GM10266 (cell line): ENCODE data around the gene NUCB2.

ENCODE experiments used
- DNase-seq: peaks from one replicate; pipeline ENCODE4 v3.0.0; 2012; ENCODE audit errors: extremely low spot score
- TF ChIP-seq, protein P1 (sequence below): IDR thresholded peaks from 2 replicates; pipeline ENCODE4 v1.5.1; 2012; ENCODE audit warnings: mild to moderate bottlenecking, low read depth; ENCODE audit not compliant: control insufficient read depth, insufficient read depth; ENCODE audit errors: missing control alignments

Gene NUCB2

DNA sequence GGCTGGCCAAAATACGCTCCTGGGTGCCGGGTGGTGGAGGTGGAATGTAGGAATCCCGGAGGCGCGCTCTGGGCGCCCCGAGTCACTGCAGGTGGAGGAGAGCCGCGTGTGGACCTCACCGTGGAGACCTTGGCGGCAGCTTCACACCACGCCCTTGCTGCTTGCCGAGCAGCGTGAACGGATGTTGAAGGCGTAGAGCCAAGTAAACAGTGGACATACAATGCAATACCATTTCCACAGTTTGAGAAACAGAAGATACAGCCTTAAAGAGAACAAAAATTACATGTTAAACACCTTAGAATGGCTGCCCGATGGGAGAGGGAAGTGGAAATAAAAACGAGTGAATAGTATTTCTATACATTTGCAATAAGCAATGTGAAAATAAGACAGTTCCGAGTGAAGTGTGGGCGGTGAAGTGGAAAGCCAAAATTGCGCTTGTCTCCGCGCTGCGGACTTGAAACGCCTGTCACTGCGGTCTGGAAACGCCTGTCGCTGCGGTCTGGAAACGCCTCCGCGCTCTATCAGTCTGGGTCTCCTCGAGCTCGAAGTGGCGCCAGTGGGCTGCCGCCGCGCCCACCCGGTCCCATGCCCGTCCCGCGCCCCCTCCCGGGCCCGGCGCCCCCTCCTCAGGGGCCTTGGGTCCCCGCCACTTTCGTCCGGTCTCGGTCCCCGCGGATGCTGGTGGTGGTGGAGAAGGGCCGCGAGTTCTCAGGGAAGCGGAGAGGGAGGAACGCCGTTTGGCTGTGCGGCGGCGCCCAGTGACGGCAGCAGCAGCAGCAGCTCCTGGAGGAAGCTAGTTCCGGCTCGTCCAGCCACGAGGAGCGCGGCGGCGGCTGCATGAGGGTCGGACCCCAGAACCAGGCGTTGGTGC lies 76.6 kb downstream of the NUCB2 start:
- peak; percentile 59 for DNase-seq
- TF ChIP-seq, protein P1, sequence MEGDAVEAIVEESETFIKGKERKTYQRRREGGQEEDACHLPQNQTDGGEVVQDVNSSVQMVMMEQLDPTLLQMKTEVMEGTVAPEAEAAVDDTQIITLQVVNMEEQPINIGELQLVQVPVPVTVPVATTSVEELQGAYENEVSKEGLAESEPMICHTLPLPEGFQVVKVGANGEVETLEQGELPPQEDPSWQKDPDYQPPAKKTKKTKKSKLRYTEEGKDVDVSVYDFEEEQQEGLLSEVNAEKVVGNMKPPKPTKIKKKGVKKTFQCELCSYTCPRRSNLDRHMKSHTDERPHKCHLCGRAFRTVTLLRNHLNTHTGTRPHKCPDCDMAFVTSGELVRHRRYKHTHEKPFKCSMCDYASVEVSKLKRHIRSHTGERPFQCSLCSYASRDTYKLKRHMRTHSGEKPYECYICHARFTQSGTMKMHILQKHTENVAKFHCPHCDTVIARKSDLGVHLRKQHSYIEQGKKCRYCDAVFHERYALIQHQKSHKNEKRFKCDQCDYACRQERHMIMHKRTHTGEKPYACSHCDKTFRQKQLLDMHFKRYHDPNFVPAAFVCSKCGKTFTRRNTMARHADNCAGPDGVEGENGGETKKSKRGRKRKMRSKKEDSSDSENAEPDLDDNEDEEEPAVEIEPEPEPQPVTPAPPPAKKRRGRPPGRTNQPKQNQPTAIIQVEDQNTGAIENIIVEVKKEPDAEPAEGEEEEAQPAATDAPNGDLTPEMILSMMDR = no peak

DNA sequence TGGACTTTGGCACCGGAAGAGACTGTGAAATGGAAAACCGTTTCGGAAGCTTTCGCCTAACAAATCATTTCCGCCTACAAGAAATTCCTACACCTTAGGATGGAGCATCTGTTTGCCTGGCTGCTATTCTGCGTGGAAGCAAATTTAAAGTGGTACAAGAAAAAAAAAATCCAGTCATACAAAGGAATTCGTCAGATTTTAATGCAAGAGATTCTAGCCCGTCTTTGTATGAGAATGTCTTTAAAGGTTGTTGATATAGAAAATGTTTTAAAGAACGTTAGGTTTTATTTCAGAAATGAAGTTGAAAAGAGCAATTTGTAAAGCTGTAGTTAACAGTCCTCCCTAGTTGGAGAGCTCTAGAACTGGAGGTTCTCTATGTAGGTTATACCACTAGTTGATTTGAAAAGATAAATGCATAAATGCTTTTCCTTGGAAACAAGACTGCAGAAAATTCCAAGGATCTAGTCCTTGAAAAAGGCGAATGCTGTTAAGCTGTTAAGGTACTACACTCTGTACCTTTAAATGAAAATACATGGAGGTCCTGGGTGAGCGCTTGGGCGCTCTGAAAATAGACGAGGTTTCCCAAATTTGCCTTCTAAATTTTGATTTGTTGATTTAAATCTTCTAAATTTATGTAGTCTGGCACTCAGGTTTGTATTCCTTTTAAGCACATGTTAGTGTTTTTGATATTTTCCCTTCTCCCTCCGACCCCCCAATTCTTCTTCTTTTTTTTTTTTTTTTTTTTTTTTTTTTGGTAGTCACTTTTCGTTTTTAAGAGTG lies 77.5 kb downstream of the NUCB2 start:
- no peak for DNase-seq
- TF ChIP-seq, protein P1 = no peak

DNA sequence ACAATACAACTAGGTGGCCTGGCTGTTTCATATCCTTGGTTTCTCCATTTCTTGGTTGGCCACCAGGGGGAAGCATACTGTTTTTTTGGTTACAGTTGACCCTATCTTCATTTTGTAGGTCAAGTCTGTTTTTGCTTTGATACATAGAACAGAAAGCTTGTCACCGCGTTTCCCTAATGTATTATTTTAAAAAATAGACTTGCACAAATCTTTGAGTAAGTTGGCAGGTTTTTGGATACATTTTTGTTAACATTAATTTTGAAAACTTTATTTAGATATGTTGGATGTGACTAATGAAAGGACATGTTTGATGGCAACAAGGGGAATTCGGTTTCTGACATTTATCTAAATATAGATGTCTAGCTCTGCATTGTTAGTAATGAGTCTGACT lies 78.1 kb downstream of the NUCB2 start:
- peak; percentile 82 for DNase-seq
- TF ChIP-seq, protein P1 = peak; percentile 64

DNA sequence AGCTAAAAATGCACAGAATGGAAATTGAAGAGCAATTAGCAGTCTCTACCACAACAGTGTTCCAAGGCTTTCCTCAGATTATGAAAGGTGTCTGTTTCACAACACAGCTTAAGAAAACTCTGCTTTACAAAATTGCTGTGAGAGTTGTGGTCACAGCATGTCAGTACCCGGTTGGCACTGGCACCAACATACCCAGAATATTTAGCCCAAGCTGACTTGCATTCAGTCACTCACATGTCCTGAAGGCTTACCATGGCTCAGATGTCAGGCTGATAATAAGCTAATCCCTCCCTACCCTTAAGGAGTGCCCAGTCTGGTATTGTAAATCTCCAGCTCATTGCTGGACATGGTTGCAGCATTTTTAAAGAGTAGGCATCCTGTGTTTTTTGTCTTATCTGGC lies 90.0 kb downstream of the NUCB2 start:
- no peak for DNase-seq
- TF ChIP-seq, protein P1 = no peak

DNA sequence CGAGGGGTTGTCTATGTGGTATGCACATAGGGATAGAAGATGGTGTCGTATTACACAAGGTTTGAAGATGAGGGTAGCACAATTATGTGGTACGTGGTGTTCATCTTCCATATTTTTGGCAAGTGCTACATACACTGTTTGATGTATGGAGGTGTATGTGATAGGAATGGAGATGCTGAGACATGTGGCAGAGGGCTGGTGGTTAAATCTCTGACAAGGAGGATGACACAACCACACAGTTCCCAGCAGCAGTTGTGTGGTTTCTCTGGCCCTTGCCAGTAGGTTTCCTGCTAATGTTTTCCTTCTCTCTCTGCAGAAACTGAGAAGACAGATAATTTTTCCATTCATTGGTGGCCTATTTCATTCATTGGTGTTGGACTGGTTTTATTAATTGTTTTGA lies 92.0 kb downstream of the NUCB2 start:
- no peak for DNase-seq
- TF ChIP-seq, protein P1 = no peak

DNA sequence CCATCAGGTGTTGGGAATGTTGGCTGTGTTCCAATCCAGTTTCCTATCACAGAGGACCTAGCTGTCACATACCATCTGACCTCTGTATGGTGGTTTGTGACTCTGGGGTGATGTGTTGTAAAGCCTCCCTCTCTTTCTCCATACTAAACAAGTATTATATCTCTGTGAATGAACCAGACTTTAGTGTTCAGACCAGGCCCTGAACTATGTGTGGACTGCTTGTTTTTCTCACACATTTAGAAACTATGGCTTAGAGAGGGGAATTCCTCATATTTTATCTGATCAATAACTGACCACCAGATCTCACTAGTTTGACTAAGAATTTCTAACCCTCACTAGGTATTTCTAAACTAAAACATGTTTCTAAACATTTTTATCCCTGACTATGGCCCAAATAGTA lies 92.6 kb downstream of the NUCB2 start:
- TF ChIP-seq, protein P1 = no peak
- DNase-seq = no peak
